Measurements from ENCODE around the gene ANP32B.

The ANP32B gene

DNA sequence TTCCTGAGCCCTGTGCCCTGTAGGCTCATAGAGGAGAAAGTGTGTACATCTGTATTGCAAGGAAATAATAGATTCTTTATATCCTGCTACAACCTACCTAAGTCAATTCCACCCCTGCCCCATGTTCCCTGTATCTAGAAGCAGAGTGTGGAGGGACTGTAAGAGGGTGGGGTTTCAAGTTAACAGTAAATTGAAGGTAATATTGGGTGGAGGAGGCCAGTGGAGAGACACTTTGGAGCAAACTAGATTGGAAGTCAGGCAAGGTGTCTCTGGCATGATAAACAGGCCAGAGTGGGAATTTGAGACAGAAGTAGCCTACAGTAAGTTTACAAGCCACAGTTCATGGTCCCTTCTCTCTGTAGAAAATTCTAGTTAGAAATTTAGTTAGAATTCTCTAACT lies 42.9 kb upstream of the ANP32B start:
- no peak for TF ChIP-seq SIN3A (IDR thresholded peaks at IDR 0.05; ENCODE audit: borderline replicate concordance, insufficient read depth, low read length)
- TF ChIP-seq, protein P1, sequence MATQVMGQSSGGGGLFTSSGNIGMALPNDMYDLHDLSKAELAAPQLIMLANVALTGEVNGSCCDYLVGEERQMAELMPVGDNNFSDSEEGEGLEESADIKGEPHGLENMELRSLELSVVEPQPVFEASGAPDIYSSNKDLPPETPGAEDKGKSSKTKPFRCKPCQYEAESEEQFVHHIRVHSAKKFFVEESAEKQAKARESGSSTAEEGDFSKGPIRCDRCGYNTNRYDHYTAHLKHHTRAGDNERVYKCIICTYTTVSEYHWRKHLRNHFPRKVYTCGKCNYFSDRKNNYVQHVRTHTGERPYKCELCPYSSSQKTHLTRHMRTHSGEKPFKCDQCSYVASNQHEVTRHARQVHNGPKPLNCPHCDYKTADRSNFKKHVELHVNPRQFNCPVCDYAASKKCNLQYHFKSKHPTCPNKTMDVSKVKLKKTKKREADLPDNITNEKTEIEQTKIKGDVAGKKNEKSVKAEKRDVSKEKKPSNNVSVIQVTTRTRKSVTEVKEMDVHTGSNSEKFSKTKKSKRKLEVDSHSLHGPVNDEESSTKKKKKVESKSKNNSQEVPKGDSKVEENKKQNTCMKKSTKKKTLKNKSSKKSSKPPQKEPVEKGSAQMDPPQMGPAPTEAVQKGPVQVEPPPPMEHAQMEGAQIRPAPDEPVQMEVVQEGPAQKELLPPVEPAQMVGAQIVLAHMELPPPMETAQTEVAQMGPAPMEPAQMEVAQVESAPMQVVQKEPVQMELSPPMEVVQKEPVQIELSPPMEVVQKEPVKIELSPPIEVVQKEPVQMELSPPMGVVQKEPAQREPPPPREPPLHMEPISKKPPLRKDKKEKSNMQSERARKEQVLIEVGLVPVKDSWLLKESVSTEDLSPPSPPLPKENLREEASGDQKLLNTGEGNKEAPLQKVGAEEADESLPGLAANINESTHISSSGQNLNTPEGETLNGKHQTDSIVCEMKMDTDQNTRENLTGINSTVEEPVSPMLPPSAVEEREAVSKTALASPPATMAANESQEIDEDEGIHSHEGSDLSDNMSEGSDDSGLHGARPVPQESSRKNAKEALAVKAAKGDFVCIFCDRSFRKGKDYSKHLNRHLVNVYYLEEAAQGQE (IDR thresholded peaks at IDR 0.05; ENCODE audit: insufficient read depth in 1 of 2, low read depth in 2 of 2, low read length in 2 of 2) = no peak
- TF ChIP-seq TAF1 (IDR thresholded peaks at IDR 0.05; ENCODE audit: borderline replicate concordance, insufficient read depth, low read length) = no peak
- TF ChIP-seq POLR2AphosphoS5 (IDR thresholded peaks at IDR 0.05; ENCODE audit: low read depth, low read length) = no peak
- no peak for TF ChIP-seq FOXP2 (optimal IDR thresholded peaks at IDR 0.05; ENCODE audit: borderline replicate concordance, extremely low read depth, extremely low read length, insufficient read depth)

DNA sequence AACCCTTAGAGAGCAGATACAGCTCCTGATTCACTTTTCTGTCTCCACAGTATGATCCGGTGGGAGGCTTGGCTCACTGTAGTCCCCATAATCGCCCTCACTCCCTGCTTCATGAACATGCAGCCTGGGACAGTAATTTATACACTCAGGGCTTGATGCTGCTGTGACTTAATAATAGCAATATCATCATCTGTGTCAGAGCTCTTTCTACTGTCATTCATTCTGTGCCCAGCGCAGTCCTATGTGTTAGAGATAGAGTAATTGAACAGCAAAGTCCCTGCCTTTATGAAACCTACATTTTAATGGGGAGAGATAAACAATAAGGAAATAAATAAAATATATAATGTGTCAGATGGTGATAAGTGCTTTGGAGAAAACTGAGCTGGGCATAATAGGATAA lies 42.4 kb upstream of the ANP32B start:
- TF ChIP-seq POLR2AphosphoS5 (IDR thresholded peaks at IDR 0.05; ENCODE audit: low read depth, low read length) (no peak), SIN3A (IDR thresholded peaks at IDR 0.05; ENCODE audit: borderline replicate concordance, insufficient read depth, low read length) (no peak), TAF1 (IDR thresholded peaks at IDR 0.05; ENCODE audit: borderline replicate concordance, insufficient read depth, low read length) (no peak), FOXP2 (optimal IDR thresholded peaks at IDR 0.05; ENCODE audit: borderline replicate concordance, extremely low read depth, extremely low read length, insufficient read depth) (no peak)
- TF ChIP-seq, protein P1 (IDR thresholded peaks at IDR 0.05; ENCODE audit: insufficient read depth in 1 of 2, low read depth in 2 of 2, low read length in 2 of 2) = no peak

- TF ChIP-seq, protein P1 (IDR thresholded peaks at IDR 0.05; ENCODE audit: insufficient read depth in 1 of 2, low read depth in 2 of 2, low read length in 2 of 2) = no peak
- TF ChIP-seq SIN3A (IDR thresholded peaks at IDR 0.05; ENCODE audit: borderline replicate concordance, insufficient read depth, low read length) (no peak), FOXP2 (optimal IDR thresholded peaks at IDR 0.05; ENCODE audit: borderline replicate concordance, extremely low read depth, extremely low read length, insufficient read depth) (no peak), POLR2AphosphoS5 (IDR thresholded peaks at IDR 0.05; ENCODE audit: low read depth, low read length) (no peak), TAF1 (IDR thresholded peaks at IDR 0.05; ENCODE audit: borderline replicate concordance, insufficient read depth, low read length) (no peak)
Measured at GRCh38 chr9:97941323-97941722, 41.8 kb upstream of the ANP32B start.

DNA sequence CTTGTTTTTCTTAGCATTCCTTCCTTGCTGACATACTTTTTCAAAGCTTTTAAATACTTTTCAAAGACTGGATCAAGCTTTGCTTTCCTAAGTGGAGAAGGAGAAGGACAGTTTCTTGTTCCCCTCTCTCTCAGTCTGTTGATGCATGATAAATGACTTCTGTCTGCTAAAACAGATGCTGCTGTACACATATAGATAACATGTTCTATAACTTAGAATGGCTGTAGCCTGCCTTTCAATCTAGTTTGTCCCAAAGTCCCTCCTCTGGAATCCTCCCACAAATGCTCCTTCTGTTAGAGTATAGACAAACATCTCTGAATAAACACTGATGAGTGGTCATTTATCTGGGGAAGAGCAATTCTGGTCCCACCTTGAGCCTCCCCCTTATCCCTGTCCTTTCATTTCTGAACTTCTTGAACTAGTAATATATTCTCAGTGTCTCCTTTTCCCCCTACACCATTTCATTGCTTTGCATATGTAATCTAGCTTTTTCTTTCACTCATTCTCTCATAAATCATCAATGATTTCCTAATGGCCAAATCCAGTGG lies 39.8 kb upstream of the ANP32B start:
- no peak for TF ChIP-seq TAF1 (IDR thresholded peaks at IDR 0.05; ENCODE audit: borderline replicate concordance, insufficient read depth, low read length)
- TF ChIP-seq POLR2AphosphoS5 (IDR thresholded peaks at IDR 0.05; ENCODE audit: low read depth, low read length) = no peak
- TF ChIP-seq, protein P1 (IDR thresholded peaks at IDR 0.05; ENCODE audit: insufficient read depth in 1 of 2, low read depth in 2 of 2, low read length in 2 of 2) = no peak
- TF ChIP-seq FOXP2 (optimal IDR thresholded peaks at IDR 0.05; ENCODE audit: borderline replicate concordance, extremely low read depth, extremely low read length, insufficient read depth) = no peak
- no peak for TF ChIP-seq SIN3A (IDR thresholded peaks at IDR 0.05; ENCODE audit: borderline replicate concordance, insufficient read depth, low read length)

Measured in PFSK-1 (cell line).